ENCODE measurements around the gene HTR3C.

The HTR3C gene

GRCh38 chr3:184016169-184016570 lies 36.7 kb upstream of the HTR3C start:
- Histone ChIP-seq H3K4me3 (ENCODE audit: low read length) (no peak overlapping the region), H3K4me2 (ENCODE audit: low read depth, low read length) (no peak overlapping the region), H3K36me3 (replicated peaks; ENCODE audit: insufficient read depth, low read length) (no peaks in the 10 kb centered on the region), H3F3A (ENCODE audit: insufficient read depth, low read length) (no peaks in the 10 kb centered on the region), H3K27me3 (replicated peaks; ENCODE audit: insufficient read depth, low read length) (no peaks in the 10 kb centered on the region; the same call in 1 of the 2 replicates), H3K4me1 (ENCODE audit: low read length) (0 out of 2 replicates have a peak, but pooled peaks cover 6% of the 10 kb centered on the region), H3K9ac (ENCODE audit: low read length) (no peak overlapping the region), H3K27ac (ENCODE audit: low read length) (no peak overlapping the region), H3K9me3 (replicated peaks; ENCODE audit: insufficient read depth, low read length) (no peaks in the 10 kb centered on the region), H3K79me2 (ENCODE audit: low read length) (0 out of 2 replicates have a peak, but pooled peaks cover 4% of the 10 kb centered on the region), H3K9me2 (replicated peaks; ENCODE audit: insufficient read depth, low read length) (no peaks in the 10 kb centered on the region), H2AFZ (ENCODE audit: low read length) (no peak overlapping the region), H4K20me1 (ENCODE audit: insufficient read depth, low read length) (no peaks in the 10 kb centered on the region)
- DNase-seq, result no peak
- no peak for TF ChIP-seq EZH2phosphoT487 (IDR thresholded peaks at IDR 0.05; ENCODE audit: low read length)

- H3K9ac ChIP-seq (ENCODE audit: low read length), result peak overlapping the region; percentile 53; the same call in 1 of the 2 replicates
- H3K36me3 ChIP-seq (replicated peaks; ENCODE audit: insufficient read depth, low read length), result no peaks in the 10 kb centered on the region
- peak; percentile 63 for DNase-seq
Observed at GRCh38 chr3:184016811-184017671, 35.8 kb upstream of the HTR3C start.

GRCh38 chr3:184017672-184018423 lies 35.0 kb upstream of the HTR3C start, which contains the start of gene ABCC5:
Gene ABCC5 (minus strand): TSS chr3:184017884. CDS start chr3:184014392, 3,492 bp downstream.
- Histone ChIP-seq H3K9me3 (replicated peaks; ENCODE audit: insufficient read depth, low read length) (no peaks in the 10 kb centered on the region), H2AFZ (ENCODE audit: low read length) (peak within 1 kb of the TSS; percentile 98), H3F3A (ENCODE audit: insufficient read depth, low read length) (no peaks in the 10 kb centered on the region), H3K4me2 (ENCODE audit: low read depth, low read length) (peak within 1 kb of the TSS; percentile 62), H3K27me3 (replicated peaks; ENCODE audit: insufficient read depth, low read length) (no peaks in the 10 kb centered on the region; the same call in 1 of the 2 replicates), H3K4me3 (ENCODE audit: low read length) (peak within 1 kb of the TSS; percentile 89), H4K20me1 (ENCODE audit: insufficient read depth, low read length) (no peaks in the 10 kb centered on the region), H3K36me3 (replicated peaks; ENCODE audit: insufficient read depth, low read length) (no peaks in the 10 kb centered on the region), H3K79me2 (ENCODE audit: low read length) (0 out of 2 replicates have a peak, but pooled peaks cover 4% of the 10 kb centered on the region), H3K9ac (ENCODE audit: low read length) (peak within 1 kb of the TSS; percentile 53; the same call in 1 of the 2 replicates), H3K9me2 (replicated peaks; ENCODE audit: insufficient read depth, low read length) (no peaks in the 10 kb centered on the region), H3K27ac (ENCODE audit: low read length) (no peak within 1 kb of the TSS), H3K4me1 (ENCODE audit: low read length) (0 out of 2 replicates have a peak, but pooled peaks cover 6% of the 10 kb centered on the region)
- peak; percentile 96 for DNase-seq
- TF ChIP-seq EZH2 (optimal IDR thresholded peaks at IDR 0.05; ENCODE audit: low read depth, low read length), result no peak
- peak; percentile 25; the same call in 1 of the 2 replicates for TF ChIP-seq CTCF (IDR thresholded peaks at IDR 0.05; ENCODE audit: low read length)
- TF ChIP-seq EZH2phosphoT487 (IDR thresholded peaks at IDR 0.05; ENCODE audit: low read length), result no peak

More at GRCh38 chr3:184016811-184017671, 35.8 kb upstream of the HTR3C start:
- Histone ChIP-seq H3K4me2 (ENCODE audit: low read depth, low read length) (peak overlapping the region; percentile 62), H3K4me1 (ENCODE audit: low read length) (0 out of 2 replicates have a peak, but pooled peaks cover 6% of the 10 kb centered on the region), H3K27ac (ENCODE audit: low read length) (no peak overlapping the region), H3K27me3 (replicated peaks; ENCODE audit: insufficient read depth, low read length) (no peaks in the 10 kb centered on the region; the same call in 1 of the 2 replicates), H3K79me2 (ENCODE audit: low read length) (0 out of 2 replicates have a peak, but pooled peaks cover 4% of the 10 kb centered on the region), H3F3A (ENCODE audit: insufficient read depth, low read length) (no peaks in the 10 kb centered on the region), H3K9me2 (replicated peaks; ENCODE audit: insufficient read depth, low read length) (no peaks in the 10 kb centered on the region), H2AFZ (ENCODE audit: low read length) (peak overlapping the region; percentile 98), H3K4me3 (ENCODE audit: low read length) (peak overlapping the region; percentile 89), H3K9me3 (replicated peaks; ENCODE audit: insufficient read depth, low read length) (no peaks in the 10 kb centered on the region), H4K20me1 (ENCODE audit: insufficient read depth, low read length) (no peaks in the 10 kb centered on the region)
- peak; percentile 99 for TF ChIP-seq CTCF (IDR thresholded peaks at IDR 0.05; ENCODE audit: low read length)
- TF ChIP-seq EZH2phosphoT487 (IDR thresholded peaks at IDR 0.05; ENCODE audit: low read length), result no peak
- no peak for TF ChIP-seq EZH2 (optimal IDR thresholded peaks at IDR 0.05; ENCODE audit: low read depth, low read length)
